ENCODE data around the gene UBA3.

UBA3 gene

DNA sequence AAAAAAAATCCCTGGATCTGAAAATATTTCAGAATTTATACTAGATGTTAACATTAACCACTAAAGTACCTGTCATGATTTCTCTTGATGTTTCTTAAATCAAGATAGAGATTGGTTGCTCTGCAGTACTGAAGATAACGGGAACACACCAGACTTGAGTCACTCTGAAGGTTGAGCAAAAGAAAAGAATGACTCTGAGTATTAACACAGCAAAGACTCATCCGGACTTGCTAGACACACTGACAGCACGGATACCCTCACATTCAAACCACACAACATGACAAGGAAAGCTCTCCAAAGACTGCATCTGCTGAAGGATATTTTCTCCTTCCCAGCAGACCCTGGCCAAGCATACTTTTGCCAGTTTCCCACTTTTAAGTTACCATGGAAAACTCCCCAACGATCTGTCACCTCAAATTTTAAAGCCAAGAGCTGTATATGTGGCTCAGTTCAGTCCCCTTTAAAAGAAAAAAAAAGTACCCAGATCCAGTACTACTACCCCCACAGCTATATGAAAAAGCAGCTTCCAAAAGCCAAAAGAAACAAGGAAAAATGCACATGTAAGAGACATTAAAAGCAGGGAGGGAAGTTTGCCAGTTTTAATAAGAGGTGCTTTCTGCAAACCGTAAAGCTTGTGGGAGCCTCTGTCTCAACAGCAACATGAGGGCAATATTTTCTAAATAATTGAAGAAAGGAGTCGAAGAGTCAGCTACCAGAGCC lies 74.9 kb downstream of the UBA3 start:
- Histone ChIP-seq H3K27me3 (no peaks in the 10 kb centered on the region), H3K36me3 (peaks cover 8% of the 10 kb centered on the region), H3K9me3 (no peaks in the 10 kb centered on the region), H3K4me1 (no peaks in the 10 kb centered on the region), H3K4me3 (ENCODE audit: low read depth, low read length) (no peak overlapping the region)
- no peak for DNase-seq
- TF ChIP-seq, protein P1, sequence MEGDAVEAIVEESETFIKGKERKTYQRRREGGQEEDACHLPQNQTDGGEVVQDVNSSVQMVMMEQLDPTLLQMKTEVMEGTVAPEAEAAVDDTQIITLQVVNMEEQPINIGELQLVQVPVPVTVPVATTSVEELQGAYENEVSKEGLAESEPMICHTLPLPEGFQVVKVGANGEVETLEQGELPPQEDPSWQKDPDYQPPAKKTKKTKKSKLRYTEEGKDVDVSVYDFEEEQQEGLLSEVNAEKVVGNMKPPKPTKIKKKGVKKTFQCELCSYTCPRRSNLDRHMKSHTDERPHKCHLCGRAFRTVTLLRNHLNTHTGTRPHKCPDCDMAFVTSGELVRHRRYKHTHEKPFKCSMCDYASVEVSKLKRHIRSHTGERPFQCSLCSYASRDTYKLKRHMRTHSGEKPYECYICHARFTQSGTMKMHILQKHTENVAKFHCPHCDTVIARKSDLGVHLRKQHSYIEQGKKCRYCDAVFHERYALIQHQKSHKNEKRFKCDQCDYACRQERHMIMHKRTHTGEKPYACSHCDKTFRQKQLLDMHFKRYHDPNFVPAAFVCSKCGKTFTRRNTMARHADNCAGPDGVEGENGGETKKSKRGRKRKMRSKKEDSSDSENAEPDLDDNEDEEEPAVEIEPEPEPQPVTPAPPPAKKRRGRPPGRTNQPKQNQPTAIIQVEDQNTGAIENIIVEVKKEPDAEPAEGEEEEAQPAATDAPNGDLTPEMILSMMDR (IDR thresholded peaks at IDR 0.05; ENCODE audit: low read depth, low read length): no peak
